Esophagus (tissue), 2 donors: ENCODE measurements around the gene ZC2HC1C. TPM values are rescaled to one million over a fixed set of nuclear protein-coding genes. Genes with fewer than 3 reads are reported as not detected.

ENCODE experiments used
- H3K27ac ChIP-seq, 2 donors: one replicate each; pipeline ENCODE4 v1.5.1; 2013; ENCODE audit warnings: low read depth in 2 of 2, mild to moderate bottlenecking in 2 of 2, inconsistent platforms in 1 of 2, low read length in 1 of 2, moderate library complexity in 1 of 2
- H3K27me3 ChIP-seq, 2 donors: one replicate each; pipeline ENCODE4 v1.6.1; 2013; ENCODE audit warnings: low read length in 2 of 2, control low read depth in 1 of 2, mild to moderate bottlenecking in 1 of 2; ENCODE audit not compliant: insufficient read depth in 2 of 2, control insufficient read depth in 1 of 2
- H3K36me3 ChIP-seq, 2 donors: one replicate each; pipeline ENCODE4 v1.6.1; 2013; ENCODE audit warnings: low read length in 1 of 2; ENCODE audit not compliant: control insufficient read depth in 2 of 2, insufficient read depth in 2 of 2
- H3K4me1 ChIP-seq, 2 donors: one replicate each; pipeline ENCODE4 v1.6.1; 2013; ENCODE audit warnings: low read length in 1 of 2; ENCODE audit not compliant: control insufficient read depth in 2 of 2, insufficient read depth in 2 of 2
- H3K4me3 ChIP-seq, 2 donors: one replicate each; pipeline ENCODE4 v1.5.1; 2013; ENCODE audit warnings: low read length in 2 of 2, mild to moderate bottlenecking in 2 of 2, low read depth in 1 of 2, moderate library complexity in 1 of 2
- H3K9me3 ChIP-seq, 2 donors: one replicate each; pipeline ENCODE4 v1.6.1; 2013; ENCODE audit warnings: mild to moderate bottlenecking in 2 of 2, low read depth in 1 of 2, low read length in 1 of 2, moderate library complexity in 1 of 2; ENCODE audit not compliant: control insufficient read depth in 2 of 2, insufficient read depth in 1 of 2
- WGBS, 2 donors: extraction: QIAGEN DNeasy Blood & Tissue Kit; methylation state at CpG; one replicate each; pipeline ENCODE4 v1.1.7; 2013; 5-methylcytosine and 5-hydroxymethylcytosine counted together
- polyA plus RNA-seq, 2 donors: library from polyadenylated mRNA; stranded (reverse); fragments of 200-250 nt; gene quantifications; one replicate each; pipeline ENCODE4 v1.2.3, GENCODE V29; 2013
- donor health status: healthy with polysubstance abuse.
- donor health status: Bipolar disorder and iron deficiency.

ZC2HC1C gene
- polyA plus RNA-seq, 2 donors = 0.88 to 3.3 TPM

DNA sequence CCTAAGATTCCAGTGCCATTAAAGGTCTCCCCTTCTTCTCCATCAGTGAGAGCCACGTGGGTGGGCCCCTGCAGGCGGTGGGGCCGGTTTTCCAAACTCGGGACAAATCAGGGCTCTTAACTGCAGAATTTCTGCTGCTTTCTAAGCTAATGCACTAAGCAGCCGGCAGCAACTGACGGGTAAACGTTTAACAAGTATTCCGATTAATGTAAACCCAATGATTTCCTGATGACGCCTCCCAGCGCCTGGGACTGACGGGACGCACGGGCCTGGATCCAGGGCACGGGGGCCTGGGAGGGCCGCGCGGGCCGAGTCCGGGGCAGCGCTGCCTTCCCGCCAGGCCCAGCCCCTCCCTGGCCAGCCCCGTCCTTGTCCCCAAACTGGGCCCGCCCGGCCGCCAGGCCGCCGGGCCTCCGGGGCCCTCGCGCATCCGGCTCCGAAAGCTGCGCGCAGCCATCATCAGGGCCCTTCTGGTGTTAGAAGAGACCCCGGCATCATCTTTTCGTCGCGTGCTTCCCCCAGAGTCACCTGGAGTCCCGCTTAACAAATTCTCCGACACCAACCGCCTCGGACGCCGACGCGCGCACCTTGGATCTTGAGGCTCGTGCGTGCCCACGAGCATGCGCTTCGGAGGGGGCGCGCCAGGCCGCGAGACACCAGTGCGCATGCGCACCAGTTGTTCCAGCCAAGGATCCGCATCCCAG lies 18.4 kb upstream of the ZC2HC1C start, which contains the start of gene MLH3:
Gene MLH3, minus strand, starts transcription at position 616 of the 704 bp plus-strand sequence. CDS start 1,812 bp downstream, outside the sequence.
- Histone ChIP-seq H3K4me3 (peak within 1 kb of the TSS; percentile 60 to 75), H3K4me1 (peaks cover 0 to 2% of the 10 kb centered on the region in 2 donors), H3K27me3 (no peaks in the 10 kb centered on the region), H3K36me3 (no peaks in the 10 kb centered on the region), H3K9me3 (no peaks in the 10 kb centered on the region), H3K27ac (peak within 1 kb of the TSS; percentile 82 to 85)
- WGBS, 2 donors = 1% methylated on average over 56 to 59 of the region's 59 CpGs

DNA sequence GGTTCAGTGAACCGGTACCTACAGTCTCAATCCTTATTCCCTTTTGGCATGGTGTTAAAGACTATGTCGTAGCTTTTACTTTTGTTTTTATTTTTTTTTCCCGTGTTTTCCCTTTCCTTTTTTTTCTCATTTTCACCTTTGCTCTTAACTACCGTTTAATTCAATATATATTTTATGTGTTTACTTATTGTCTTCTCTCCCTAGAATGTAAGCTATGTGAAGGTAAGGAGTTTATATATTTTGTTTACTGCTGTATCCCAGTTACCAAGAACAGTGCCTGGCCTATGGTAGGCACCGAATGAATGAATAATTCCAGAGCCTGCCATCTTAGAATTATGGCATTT lies 17.9 kb upstream of the ZC2HC1C start:
- Histone ChIP-seq H3K27me3 (no peaks in the 10 kb centered on the region), H3K27ac (peak overlapping the region; percentile 82 to 85), H3K4me1 (peaks cover 0 to 2% of the 10 kb centered on the region in 2 donors), H3K36me3 (no peaks in the 10 kb centered on the region), H3K4me3 (peak overlapping the region; percentile 60 to 75), H3K9me3 (no peaks in the 10 kb centered on the region)
- 21 to 23% methylated on average over 5 of the region's 5 CpGs for WGBS, 2 donors

DNA sequence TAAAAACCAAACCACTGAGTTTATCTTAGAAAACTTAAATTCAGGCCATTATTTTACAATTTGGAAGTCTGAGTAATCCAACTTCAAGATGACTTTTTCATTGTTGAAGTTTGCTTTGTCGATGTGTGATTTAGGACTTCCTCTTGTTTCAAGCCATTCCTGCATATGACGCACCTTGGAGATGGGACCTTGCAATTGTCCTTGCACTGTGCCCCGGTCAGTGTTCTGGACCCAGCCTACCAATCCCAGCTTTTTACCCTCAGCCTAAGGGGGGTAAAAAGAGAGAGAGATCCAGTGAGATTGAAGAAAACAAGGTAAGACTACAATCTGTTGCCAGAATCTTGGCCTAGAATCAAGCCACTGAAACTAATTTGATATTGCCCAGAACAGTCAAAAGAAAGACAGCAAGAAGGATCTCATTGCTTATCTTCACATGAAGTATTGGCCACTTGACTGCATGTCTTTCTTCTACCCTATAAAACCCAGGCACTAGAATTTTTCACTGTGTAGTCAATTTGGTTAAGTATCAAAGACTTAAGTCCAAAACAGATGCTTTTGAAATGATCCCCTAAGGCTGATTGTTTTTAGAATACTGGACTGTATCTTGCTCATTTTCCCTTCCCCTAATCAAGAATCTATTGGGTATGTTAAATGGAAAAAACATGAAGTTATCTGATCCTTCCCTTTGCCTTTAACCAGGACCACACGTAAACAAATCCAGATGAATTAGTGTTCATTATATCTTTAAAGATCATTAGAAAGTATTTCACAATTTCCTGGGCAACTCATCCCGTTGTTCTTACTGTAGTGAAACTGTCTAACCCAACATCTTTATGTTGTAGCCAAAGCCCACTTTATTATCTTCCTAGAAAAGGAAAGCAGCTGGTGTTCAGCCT lies 15.8 kb upstream of the ZC2HC1C start:
- no peak overlapping the region for H3K4me3 ChIP-seq
- 56 to 61% methylated on average over 5 of the region's 5 CpGs for WGBS, 2 donors
- no peaks in the 10 kb centered on the region for H3K27me3 ChIP-seq
- no peaks in the 10 kb centered on the region for H3K9me3 ChIP-seq
- H3K36me3 ChIP-seq = no peaks in the 10 kb centered on the region
- H3K27ac ChIP-seq = no peak overlapping the region
- peaks cover 0 to 2% of the 10 kb centered on the region in 2 donors for H3K4me1 ChIP-seq

DNA sequence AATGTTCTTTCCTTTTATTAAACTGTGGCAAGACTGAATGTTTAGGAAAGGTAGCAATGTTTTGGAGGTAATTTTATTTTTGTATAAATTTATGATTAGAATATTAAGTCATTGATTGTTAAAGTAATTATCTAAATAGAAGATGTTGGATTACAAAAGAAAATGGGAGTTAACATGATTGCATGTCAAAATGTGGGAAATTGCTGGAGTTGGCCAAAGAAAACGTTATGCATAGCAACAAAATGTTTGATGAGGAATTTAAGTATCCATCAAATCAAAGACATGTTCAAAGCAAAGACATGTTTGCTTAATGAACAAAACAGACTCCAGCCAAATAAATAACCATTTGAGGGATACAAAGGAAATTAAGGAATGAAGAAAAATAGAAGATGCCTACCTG lies 15.0 kb upstream of the ZC2HC1C start:
- WGBS, 2 donors = 36 to 40% methylated on average over 1 of the region's 1 CpG
- peaks cover 0 to under 1% of the 10 kb centered on the region in 2 donors for H3K4me1 ChIP-seq
- H3K27ac ChIP-seq = no peak overlapping the region
- no peaks in the 10 kb centered on the region for H3K27me3 ChIP-seq
- H3K9me3 ChIP-seq = no peaks in the 10 kb centered on the region
- no peak overlapping the region for H3K4me3 ChIP-seq
- H3K36me3 ChIP-seq = no peaks in the 10 kb centered on the region

DNA sequence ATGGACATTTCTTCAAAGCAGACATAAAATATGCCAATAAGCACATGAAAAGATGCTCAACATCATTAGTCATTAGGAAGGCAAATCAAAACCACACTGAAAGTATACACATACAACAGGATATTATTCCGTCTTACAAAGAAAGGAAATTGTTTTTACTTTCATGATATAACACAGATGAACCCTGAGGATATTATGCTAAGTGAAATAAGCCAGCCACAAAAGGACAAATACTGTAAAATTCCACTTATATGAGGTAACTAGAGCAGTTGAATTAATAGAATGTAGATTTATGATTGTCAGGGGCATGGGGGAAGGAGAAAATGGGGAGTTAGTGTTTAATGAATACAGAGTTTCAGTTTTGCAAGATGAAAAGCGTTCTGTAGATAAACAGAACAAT lies 9.8 kb upstream of the ZC2HC1C start:
- Histone ChIP-seq H3K27ac (no peak overlapping the region), H3K36me3 (no peaks in the 10 kb centered on the region), H3K4me3 (no peak overlapping the region), H3K9me3 (no peaks in the 10 kb centered on the region), H3K27me3 (no peaks in the 10 kb centered on the region), H3K4me1 (no peaks in the 10 kb centered on the region)
- WGBS, 2 donors = 74 to 76% methylated on average over 2 of the region's 2 CpGs

DNA sequence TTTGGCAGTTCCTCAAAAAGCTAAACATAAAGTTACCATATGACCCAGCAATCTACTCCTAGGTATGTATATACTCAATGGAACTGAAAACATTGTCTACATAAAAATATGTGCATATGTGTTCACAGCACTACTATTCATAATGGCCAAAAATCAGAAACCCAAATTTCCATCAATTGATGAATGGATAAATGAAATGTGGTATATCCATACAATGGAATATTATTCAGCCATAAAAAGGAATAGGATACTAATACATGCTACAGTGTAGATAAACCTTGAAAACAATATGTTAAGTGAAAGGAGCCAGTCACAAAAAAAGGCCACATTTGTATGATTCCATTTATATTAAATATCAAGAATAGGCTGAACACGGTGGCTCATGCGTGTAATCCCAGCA lies 9.0 kb upstream of the ZC2HC1C start:
- no peaks in the 10 kb centered on the region for H3K36me3 ChIP-seq
- 50 to 73% methylated on average over 2 of the region's 2 CpGs for WGBS, 2 donors
- H3K4me3 ChIP-seq = no peak overlapping the region
- no peaks in the 10 kb centered on the region for H3K4me1 ChIP-seq
- no peak overlapping the region for H3K27ac ChIP-seq
- H3K27me3 ChIP-seq = no peaks in the 10 kb centered on the region
- H3K9me3 ChIP-seq = no peaks in the 10 kb centered on the region

DNA sequence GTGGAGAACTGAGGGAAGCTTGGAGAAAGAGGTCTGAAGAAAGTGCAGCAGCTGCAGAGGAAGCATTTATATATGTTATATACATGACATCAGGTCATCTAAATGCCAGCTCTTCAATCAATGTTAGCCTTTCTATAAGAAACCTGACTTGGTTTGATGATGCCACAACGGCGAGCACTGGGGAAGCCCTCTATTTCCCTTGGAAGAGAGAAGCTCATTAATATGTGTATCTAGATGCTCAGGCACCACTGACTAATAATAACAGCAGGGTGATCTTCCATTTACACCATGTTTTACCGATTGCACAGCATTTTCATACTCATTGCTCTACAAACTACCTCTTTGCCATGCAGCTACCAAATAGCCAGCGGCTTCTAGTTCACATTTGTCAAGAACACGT lies 6.4 kb upstream of the ZC2HC1C start:
- peak overlapping the region; percentile 69 to 85 for H3K27ac ChIP-seq

DNA sequence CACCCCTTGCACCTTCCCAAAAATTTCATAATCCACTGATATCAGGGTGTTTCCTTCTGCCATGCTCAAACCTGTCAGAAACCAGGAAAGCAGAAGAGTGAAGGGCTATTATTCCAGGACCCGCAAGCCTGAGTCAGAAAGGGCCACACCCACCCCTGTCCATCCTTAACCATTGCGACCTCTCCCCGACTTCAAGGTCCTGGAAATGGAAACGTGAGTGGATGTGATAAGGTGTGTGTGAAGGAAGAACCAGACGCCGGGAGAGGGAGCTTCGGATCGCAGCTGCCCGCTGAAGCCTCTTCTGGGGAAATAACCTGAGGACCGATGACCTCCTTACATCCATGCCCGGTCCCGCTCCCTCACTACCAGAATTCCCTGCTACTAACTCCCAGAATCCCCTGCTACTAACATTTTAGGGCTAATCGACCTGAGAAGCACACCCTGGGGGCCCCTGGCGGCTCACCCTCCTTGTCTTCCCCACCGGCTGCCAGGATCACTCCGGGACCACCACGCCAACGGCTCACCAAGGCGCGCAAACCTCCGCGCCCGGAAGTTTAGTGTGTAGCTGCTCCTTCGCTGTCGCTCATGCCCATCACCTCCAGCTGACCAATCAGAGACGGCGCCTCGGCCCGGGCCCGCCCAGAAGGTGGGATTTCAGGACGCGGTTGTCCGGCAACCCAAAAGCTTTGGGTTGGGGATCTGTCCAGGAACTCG lies 5.8 kb upstream of the ZC2HC1C start, which contains the start of gene ACYP1:
Gene ACYP1, minus strand, starts transcription at position 534 of the 714 bp plus-strand sequence. Its CDS starts 471 bp downstream, at position 63.
- Histone ChIP-seq H3K27ac (peak within 1 kb of the TSS; percentile 69 to 85), H3K4me1 (no peaks in the 10 kb centered on the region), H3K4me3 (peak within 1 kb of the TSS; percentile 76 to 79), H3K27me3 (no peaks in the 10 kb centered on the region), H3K9me3 (no peaks in the 10 kb centered on the region), H3K36me3 (no peaks in the 10 kb centered on the region)
- WGBS, 2 donors = 0% methylated on average over 34 of the region's 34 CpGs

More for the DNA sequence above, 6.4 kb upstream of the ZC2HC1C start:
- WGBS, 2 donors = 9 to 11% methylated on average over 5 of the region's 5 CpGs
- Histone ChIP-seq H3K36me3 (no peaks in the 10 kb centered on the region), H3K4me3 (peak overlapping the region; percentile 76 to 79), H3K9me3 (no peaks in the 10 kb centered on the region), H3K27me3 (no peaks in the 10 kb centered on the region), H3K4me1 (no peaks in the 10 kb centered on the region)

DNA sequence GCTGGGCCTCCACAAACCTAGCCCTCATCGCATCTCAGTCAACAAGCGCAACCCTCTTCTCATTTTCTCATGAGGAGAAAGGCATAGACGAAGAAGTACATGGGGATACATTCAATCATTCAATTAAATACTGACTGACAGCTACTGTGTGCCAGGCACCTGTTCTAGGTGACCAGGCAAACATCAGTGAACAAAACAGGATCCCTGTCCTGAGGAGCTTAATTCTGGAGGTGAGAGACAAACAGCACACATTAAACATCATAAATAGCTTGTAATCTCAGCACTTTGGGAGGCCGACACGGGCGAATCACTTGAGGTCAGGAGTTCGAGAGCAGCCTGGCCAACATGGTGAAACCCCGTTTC lies 5.3 kb upstream of the ZC2HC1C start:
- 56% methylated on average over 8 of the region's 8 CpGs for WGBS, 2 donors
- no peaks in the 10 kb centered on the region for H3K9me3 ChIP-seq
- no peaks in the 10 kb centered on the region for H3K36me3 ChIP-seq
- H3K27ac ChIP-seq = no peak overlapping the region
- no peaks in the 10 kb centered on the region for H3K4me1 ChIP-seq
- no peaks in the 10 kb centered on the region for H3K27me3 ChIP-seq
- peak overlapping the region; percentile 76 to 79 for H3K4me3 ChIP-seq
